GM23338 (cell line): ENCODE measurements around the gene CD180. TPM values are rescaled to one million over a fixed set of nuclear protein-coding genes. Genes with fewer than 3 reads are reported as not detected.
"Not testable (repeated sequence)": the region's sequence is repeated elsewhere in the genome, so short reads cannot be mapped to it uniquely, and the experiment has no call there.

Experiments
- ATAC-seq: fragments of 200-7000 bp; cut with Tn5 transposase; 3 replicates; pipeline ENCODE4 v1.9.1; 2020
- DNase-seq: peaks from one replicate; pipeline ENCODE4 v3.0.0-alpha.2; 2015; ENCODE audit warnings: low spot score
- H2AFZ ChIP-seq: fragments of 200-600 bp; sonication (generic); 2 replicates; pipeline ENCODE4 v1.8.0; 2016; ENCODE audit warnings: antibody characterized with exemption, mild to moderate bottlenecking, moderate library complexity
- H3F3A ChIP-seq: fragments of 200-600 bp; sonication (generic); replicated peaks from 2 replicates; pipeline ENCODE4 v1.8.0; 2017; ENCODE audit warnings: antibody characterized with exemption, mixed run types, low read depth
- H3K27ac ChIP-seq: fragments of 200-600 bp; sonication (generic); 2 replicates; pipeline ENCODE4 v1.6.1; 2016; ENCODE audit warnings: low read depth
- H3K27me3 ChIP-seq: fragments of 200-600 bp; sonication (generic); 2 replicates; pipeline ENCODE4 v1.8.0; 2016; ENCODE audit warnings: mild to moderate bottlenecking, mixed run types, moderate library complexity; ENCODE audit not compliant: insufficient read depth
- H3K36me3 ChIP-seq: fragments of 200-600 bp; sonication (generic); 2 replicates; pipeline ENCODE4 v1.8.0; 2016; ENCODE audit warnings: mild to moderate bottlenecking; ENCODE audit not compliant: insufficient read depth
- H3K4me1 ChIP-seq: fragments of 200-600 bp; sonication (generic); 2 replicates; pipeline ENCODE4 v1.8.0; 2016; ENCODE audit warnings: mild to moderate bottlenecking, moderate library complexity; ENCODE audit not compliant: insufficient read depth
- H3K4me2 ChIP-seq: fragments of 200-600 bp; sonication (generic); 2 replicates; pipeline ENCODE4 v1.7.1; 2017; ENCODE audit warnings: mixed run types
- H3K4me3 ChIP-seq: fragments of 200-600 bp; sonication (generic); 2 replicates; pipeline ENCODE4 v1.6.1; 2016; ENCODE audit warnings: mixed run types
- H3K79me2 ChIP-seq: fragments of 200-600 bp; sonication (generic); replicated peaks from 2 replicates; pipeline ENCODE4 v1.8.0; 2017; ENCODE audit warnings: mild to moderate bottlenecking; ENCODE audit not compliant: insufficient read depth
- H3K9me2 ChIP-seq: fragments of 200-600 bp; sonication (generic); 2 replicates; pipeline ENCODE4 v1.8.0; 2017; ENCODE audit not compliant: insufficient read depth
- H4K20me1 ChIP-seq: fragments of 200-600 bp; sonication (generic); replicated peaks from 2 replicates; pipeline ENCODE4 v1.8.0; 2017; ENCODE audit warnings: mild to moderate bottlenecking; ENCODE audit not compliant: insufficient read depth
- H3K27ac Mint-ChIP-seq: 2 replicates; pipeline ENCODE4 v1.8.0; 2020; ENCODE audit warnings: inconsistent platforms, mild to moderate bottlenecking, moderate library complexity, mixed read lengths
- H3K27me3 Mint-ChIP-seq: 3 replicates; pipeline ENCODE4 v1.8.0; 2022; ENCODE audit warnings: low read depth, mild to moderate bottlenecking, moderate library complexity, mixed read lengths, inconsistent platforms; ENCODE audit not compliant: insufficient read depth, poor library complexity
- H3K36me3 Mint-ChIP-seq: 3 replicates; pipeline ENCODE4 v1.8.0; 2021; ENCODE audit warnings: low read depth, mild to moderate bottlenecking, inconsistent platforms, moderate library complexity, mixed read lengths
- H3K4me1 Mint-ChIP-seq: 3 replicates; pipeline ENCODE4 v1.8.0; 2020; ENCODE audit warnings: mild to moderate bottlenecking, inconsistent platforms, mixed read lengths
- H3K4me3 Mint-ChIP-seq: 3 replicates; pipeline ENCODE4 v1.8.0; 2021; ENCODE audit warnings: moderate library complexity, mild to moderate bottlenecking, inconsistent platforms, mixed read lengths
- H3K9me3 Mint-ChIP-seq: 3 replicates; pipeline ENCODE4 v1.8.0; 2020; ENCODE audit warnings: moderate library complexity, mild to moderate bottlenecking, inconsistent platforms, mixed read lengths
- ETS1 ChIP-seq: IDR thresholded peaks from 2 replicates; pipeline ENCODE4 v1.6.1; 2016; ENCODE audit warnings: antibody characterized with exemption
- REST ChIP-seq: IDR thresholded peaks from one replicate; pipeline ENCODE4 v1.6.1; 2018; ENCODE audit warnings: antibody characterized with exemption; ENCODE audit not compliant: unreplicated experiment
- STAT1 ChIP-seq: IDR thresholded peaks from one replicate; pipeline ENCODE4 v1.6.1; 2016; ENCODE audit warnings: antibody characterized with exemption; ENCODE audit not compliant: unreplicated experiment
- polyA plus RNA-seq: library from polyadenylated mRNA; unstranded; fragments of >200 nt; fragmentation: Nextera tagmentation; extraction: Ambion mirVana; gene quantifications from 2 replicates; pipeline ENCODE4 v1.2.1, GENCODE V29; 2016
- total RNA-seq: library from RNA; depleted of rRNA; stranded (reverse); fragments of >200 nt; shearing (Covaris generic); gene quantifications from 2 replicates; pipeline ENCODE4 v1.2.3, GENCODE V29; 2014

The CD180 gene
- total and polyA plus RNA-seq, 2 experiments from 2014 or later = not detected

- TF ChIP-seq ETS1 (no peak), REST (no peak)
Observed at GRCh38 chr5:67173959-67174358, 22.6 kb downstream of the CD180 start (continued).

- not testable (repeated sequence) for H3K79me2 ChIP-seq, H2AFZ ChIP-seq, H3K27ac Mint-ChIP-seq, H3K36me3 ChIP-seq, DNase-seq, ATAC-seq, H3K9me3 Mint-ChIP-seq, H3K4me3 ChIP-seq, H3F3A ChIP-seq, H3K36me3 Mint-ChIP-seq, H3K27ac ChIP-seq, H3K4me3 Mint-ChIP-seq, H3K4me1 Mint-ChIP-seq, H3K4me1 ChIP-seq, H3K4me2 ChIP-seq, H3K27me3 ChIP-seq, H3K9me2 ChIP-seq, H4K20me1 ChIP-seq, H3K27me3 Mint-ChIP-seq
Observed at GRCh38 chr5:67173351-67173750, 23.2 kb downstream of the CD180 start.

GRCh38 chr5:67170767-67171166 is 25.8 kb downstream of the CD180 start:
- ATAC-seq (no peak), DNase-seq (no peak)
- Histone ChIP-seq H3K36me3 (no peaks in the 10 kb centered on the region), H3K27me3 (no peaks in the 10 kb centered on the region), H3K27ac (no peak overlapping the region), H3K4me3 (no peak overlapping the region), H3F3A (no peaks in the 10 kb centered on the region), H3K4me2 (no peak overlapping the region), H4K20me1 (no peaks in the 10 kb centered on the region), H3K79me2 (no peaks in the 10 kb centered on the region), H2AFZ (no peak overlapping the region), H3K9me2 (no peaks in the 10 kb centered on the region), H3K4me1 (no peaks in the 10 kb centered on the region)
- H3K27ac Mint-ChIP-seq = no peak overlapping the region
- no peak overlapping the region for H3K4me3 Mint-ChIP-seq
- no peaks in the 10 kb centered on the region for H3K36me3 Mint-ChIP-seq
- H3K4me1 Mint-ChIP-seq = peaks cover 5% of the 10 kb centered on the region; the same call in 2 of the 3 replicates
- H3K27me3 Mint-ChIP-seq = peaks cover 3% of the 10 kb centered on the region
- no peaks in the 10 kb centered on the region for H3K9me3 Mint-ChIP-seq
- TF ChIP-seq STAT1 (no peak), ETS1 (no peak), REST (no peak)
